GM18951 (cell line): Measurements from ENCODE around the gene IL18RAP.

ENCODE experiments used
- POLR2A ChIP-seq: IDR thresholded peaks from 4 replicates; pipeline ENCODE4 v1.6.1; 2011; ENCODE audit warnings: mild to moderate bottlenecking; ENCODE audit not compliant: insufficient read length, insufficient read depth; ENCODE audit errors: extremely low read depth
- in situ Hi-C: fragments of 300-500 bp; cut with MboI; formaldehyde crosslinking; loops from one replicate; pipeline ENCODE4 v1.12.0; 2022; ENCODE audit warnings: low sequenced_read_pairs, mixed read lengths, inconsistent platforms; ENCODE audit not compliant: unreplicated experiment

IL18RAP gene

DNA sequence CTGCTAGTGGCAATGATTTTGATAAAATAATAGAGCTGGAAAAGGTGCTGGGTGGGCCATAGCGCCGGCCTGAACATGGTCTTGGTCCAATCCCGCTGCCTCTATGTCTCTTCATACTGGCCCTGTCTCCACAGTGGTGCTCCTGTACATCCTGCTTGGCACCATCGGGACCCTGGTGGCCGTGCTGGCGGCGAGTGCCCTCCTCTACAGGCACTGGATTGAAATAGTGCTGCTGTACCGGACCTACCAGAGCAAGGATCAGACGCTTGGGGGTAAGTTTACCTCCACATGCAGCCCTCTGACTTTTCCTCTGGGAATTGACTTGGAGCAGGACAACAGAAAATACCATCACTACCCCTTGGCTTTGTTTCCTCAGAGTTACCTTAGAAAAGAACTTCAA is 24.0 kb downstream of the IL18RAP start:
- in situ Hi-C loops: loop anchor here (10.0 kb wide), 1 partner anchor 432 kb away; no protein-coding TSS in a partner anchor
- no peak for TF ChIP-seq POLR2A

- in situ Hi-C loops: loop anchor here (10.0 kb wide), 1 partner anchor 435 kb away; no protein-coding TSS in a partner anchor
- TF ChIP-seq POLR2A: no peak
Measured at GRCh38 chr2:102449370-102449974, 26.5 kb downstream of the IL18RAP start.

- in situ Hi-C loops: no loop called here
- no peak for TF ChIP-seq POLR2A
Measured at GRCh38 chr2:102451968-102452367, 29.0 kb downstream of the IL18RAP start.

GRCh38 chr2:102453501-102453900 is 30.5 kb downstream of the IL18RAP start:
- TF ChIP-seq POLR2A: no peak
- in situ Hi-C loops: no loop called here

- in situ Hi-C loops: no loop called here
- TF ChIP-seq POLR2A: no peak
Measured at GRCh38 chr2:102455061-102455670, 32.2 kb downstream of the IL18RAP start.

DNA sequence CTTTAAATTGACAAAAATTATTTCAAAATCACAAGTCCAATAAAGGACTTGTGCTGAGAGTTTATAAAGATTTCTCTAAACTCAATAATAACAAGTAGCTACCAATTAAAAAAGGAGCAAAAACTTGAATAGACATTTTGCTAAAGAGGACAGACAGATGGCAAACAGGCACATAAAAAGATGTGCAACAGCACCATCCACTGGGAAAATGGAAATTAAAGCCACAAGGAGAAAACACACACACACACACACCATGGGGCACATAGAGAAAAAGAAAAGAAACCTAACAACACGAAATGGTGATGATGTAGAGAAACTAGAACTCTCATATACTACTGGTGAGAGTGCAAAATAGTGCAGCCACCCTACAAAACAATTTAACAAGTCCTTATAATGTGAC is 37.5 kb downstream of the IL18RAP start:
- in situ Hi-C loops: no loop called here
- TF ChIP-seq POLR2A: no peak

DNA sequence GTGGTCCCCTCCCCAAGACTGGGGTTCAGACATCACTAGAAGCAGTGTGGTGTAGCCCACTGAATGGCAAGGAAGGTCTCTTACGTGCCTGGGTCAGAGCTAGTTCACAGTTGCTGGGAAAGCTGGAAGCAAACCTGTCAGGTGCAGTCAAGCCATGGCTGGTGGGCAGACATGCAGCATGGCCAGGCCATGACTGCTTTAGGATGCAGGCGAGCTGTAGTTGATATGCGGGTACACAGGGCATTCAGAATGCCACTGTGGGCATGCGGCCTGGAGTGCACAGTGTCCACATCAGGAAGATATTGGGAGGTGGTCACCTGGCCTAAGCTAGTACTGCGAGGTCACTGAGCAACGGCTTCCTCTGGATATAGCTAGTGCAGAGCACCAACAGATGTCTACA is 38.2 kb downstream of the IL18RAP start:
- in situ Hi-C loops: no loop called here
- TF ChIP-seq POLR2A: no peak

- in situ Hi-C loops: no loop called here
- no peak for TF ChIP-seq POLR2A
Measured at GRCh38 chr2:102463160-102463559, 40.2 kb downstream of the IL18RAP start.

- in situ Hi-C loops: no loop called here
- no peak for TF ChIP-seq POLR2A
Measured at GRCh38 chr2:102470168-102470567, 47.2 kb downstream of the IL18RAP start.

DNA sequence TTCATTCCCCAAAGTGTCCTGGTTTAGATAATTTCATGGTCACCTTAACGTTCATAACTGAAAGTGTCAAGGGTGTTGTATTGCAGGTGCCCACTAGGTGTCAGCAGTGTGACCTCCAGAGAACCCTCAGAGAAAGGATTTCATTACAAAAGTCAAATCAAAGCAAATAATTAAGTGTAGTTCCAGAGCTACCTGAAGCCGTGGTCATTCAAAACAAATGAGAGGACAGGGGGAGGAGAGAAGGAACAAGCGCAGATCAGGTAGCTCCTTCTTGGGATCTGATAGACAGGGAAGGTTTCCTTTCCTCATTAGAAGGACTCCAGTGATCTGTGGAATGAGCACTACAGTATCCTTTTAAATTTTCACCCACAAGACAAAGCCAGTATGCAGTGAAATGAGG is 50.1 kb downstream of the IL18RAP start, which contains the start of gene SLC9A4:
Gene SLC9A4, plus strand, starts transcription at position 207 of the 400 bp plus-strand sequence. CDS start 534 bp downstream, outside the sequence.
- in situ Hi-C loops: no loop called here
- TF ChIP-seq POLR2A: no peak

GRCh38 chr2:102473631-102474030 is 50.7 kb downstream of the IL18RAP start:
- TF ChIP-seq POLR2A: no peak
- in situ Hi-C loops: no loop called here

- in situ Hi-C loops: no loop called here
Measured at GRCh38 chr2:102474785-102475184, 51.8 kb downstream of the IL18RAP start.

DNA sequence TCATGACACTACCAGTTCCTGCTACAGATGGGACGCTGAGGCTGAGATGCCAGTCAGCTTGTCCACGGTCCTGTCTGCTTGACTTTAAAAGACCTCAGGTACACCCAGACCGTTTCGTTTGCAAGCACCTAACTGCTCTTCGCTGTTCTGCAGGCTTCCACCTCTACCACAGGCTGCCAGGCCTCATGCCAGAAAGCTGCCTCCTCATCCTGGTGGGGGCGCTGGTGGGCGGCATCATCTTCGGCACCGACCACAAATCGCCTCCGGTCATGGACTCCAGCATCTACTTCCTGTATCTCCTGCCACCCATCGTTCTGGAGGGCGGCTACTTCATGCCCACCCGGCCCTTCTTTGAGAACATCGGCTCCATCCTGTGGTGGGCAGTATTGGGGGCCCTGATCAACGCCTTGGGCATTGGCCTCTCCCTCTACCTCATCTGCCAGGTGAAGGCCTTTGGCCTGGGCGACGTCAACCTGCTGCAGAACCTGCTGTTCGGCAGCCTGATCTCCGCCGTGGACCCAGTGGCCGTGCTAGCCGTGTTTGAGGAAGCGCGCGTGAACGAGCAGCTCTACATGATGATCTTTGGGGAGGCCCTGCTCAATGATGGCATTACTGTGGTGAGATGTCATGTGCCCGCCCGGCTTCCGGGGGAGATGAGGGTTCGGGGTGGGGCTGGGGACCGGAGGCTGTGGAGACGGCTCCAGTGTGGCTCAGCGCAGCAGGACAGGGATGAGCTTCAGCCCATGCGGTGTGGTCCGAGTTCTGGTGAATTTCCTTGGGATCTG is 55.9 kb downstream of the IL18RAP start:
- in situ Hi-C loops: no loop called here
- TF ChIP-seq POLR2A: no peak

More at GRCh38 chr2:102474785-102475184, 51.8 kb downstream of the IL18RAP start:
- TF ChIP-seq POLR2A: no peak

GRCh38 chr2:102480285-102481195 is 57.6 kb downstream of the IL18RAP start:
- in situ Hi-C loops: no loop called here
- TF ChIP-seq POLR2A: no peak
